Stimulated activated CD8-positive, alpha-beta memory T cell treated with anti-CD3 and anti-CD28 coated beads, Interleukin-12 subunit alpha, Interleukin-12 subunit beta, amount 100 ng/mL, for 24 hours (primary cell): ENCODE measurements around the gene DMPK.

Experiments used
- DNase-seq: peaks from one replicate; pipeline ENCODE4 v3.0.0-alpha.2; 2020; ENCODE audit errors: extremely low read depth

Gene DMPK

DNA sequence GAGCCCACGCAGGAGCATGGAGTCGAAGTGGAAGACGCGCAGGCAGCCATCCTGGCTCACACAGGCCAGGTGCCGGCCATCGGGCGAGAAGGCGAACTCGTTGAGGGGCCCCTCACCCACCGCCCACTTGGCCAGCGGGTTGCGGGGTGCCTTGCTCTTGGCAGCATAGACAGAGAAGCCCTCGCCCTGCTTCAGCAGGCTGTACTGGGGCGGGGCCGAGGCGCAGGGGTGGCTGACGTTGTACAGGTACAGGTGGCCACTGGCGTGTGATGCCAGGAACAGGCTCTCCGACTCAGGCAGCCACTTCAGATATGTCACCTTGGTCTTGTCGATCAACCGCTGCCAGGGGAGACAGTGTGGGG is 4.2 kb upstream of the DMPK start:
- no peak for DNase-seq

DNA sequence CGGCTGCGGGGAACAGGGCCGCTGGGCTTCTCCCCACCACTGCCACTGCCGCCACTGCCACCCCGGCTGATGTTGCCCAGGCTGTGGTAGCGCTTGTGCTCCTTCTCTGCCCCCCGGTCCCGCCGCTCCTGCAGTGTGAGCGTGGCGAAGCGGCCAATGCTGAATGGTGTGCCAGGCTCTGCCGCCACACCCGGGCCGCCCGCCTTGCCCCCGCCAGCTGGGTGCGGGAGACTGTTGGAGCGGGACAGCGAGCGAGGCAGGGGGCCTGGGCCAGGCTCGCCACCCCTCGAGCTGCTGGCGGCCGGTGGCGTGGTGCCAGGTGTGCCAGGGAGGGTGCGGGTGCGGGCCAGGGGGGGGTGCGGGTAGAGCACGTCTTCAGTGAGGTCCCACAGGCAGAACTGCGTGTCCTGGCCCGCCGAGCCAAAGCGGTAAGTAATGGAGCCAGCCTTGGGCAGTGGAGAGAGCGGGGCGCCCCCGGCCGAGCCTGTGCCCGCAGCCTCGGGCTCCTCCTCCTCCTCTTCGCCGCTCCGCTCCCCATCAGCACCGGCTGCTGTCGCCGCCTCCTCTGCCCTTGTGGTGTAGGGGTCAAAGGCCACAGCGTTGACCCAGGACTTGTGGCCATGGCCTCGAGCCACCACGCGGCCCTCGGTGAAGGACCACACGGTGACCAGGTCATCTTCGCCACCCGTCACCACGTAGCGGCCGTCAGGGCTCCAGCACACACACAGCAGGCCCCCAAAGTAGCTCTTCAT is 3.7 kb upstream of the DMPK start:
- DNase-seq = no peak

- DNase-seq = no peak
These were observed 2.8 kb upstream of the DMPK start for GRCh38 chr19:45785097-45785496.

DNA sequence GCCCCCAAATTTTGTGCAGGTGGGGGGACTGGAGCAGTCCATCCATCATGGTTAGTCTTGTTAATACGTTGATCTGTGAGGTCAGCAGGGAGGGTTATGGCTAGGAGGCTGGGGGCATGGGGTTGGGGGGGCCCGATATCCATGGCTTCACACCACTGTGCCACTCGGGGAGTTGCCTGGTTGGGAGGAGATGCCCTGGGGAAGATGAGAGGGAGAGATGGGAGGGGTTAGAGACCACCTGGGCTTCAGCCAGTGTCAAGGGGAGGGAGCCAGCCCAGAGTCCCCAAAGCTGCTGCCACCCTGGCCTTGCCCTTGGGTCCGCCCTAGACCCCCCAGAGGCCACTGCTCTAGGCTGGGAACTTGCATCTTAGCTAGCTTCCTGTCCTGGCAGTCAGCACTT is 1.8 kb upstream of the DMPK start:
- DNase-seq = no peak

GRCh38 chr19:45782820-45783785 is 813 bp upstream of the DMPK start:
- DNase-seq = no peak

- DNase-seq = no peak
These were observed 802 bp downstream of the DMPK start for GRCh38 chr19:45781214-45782161.

DNA sequence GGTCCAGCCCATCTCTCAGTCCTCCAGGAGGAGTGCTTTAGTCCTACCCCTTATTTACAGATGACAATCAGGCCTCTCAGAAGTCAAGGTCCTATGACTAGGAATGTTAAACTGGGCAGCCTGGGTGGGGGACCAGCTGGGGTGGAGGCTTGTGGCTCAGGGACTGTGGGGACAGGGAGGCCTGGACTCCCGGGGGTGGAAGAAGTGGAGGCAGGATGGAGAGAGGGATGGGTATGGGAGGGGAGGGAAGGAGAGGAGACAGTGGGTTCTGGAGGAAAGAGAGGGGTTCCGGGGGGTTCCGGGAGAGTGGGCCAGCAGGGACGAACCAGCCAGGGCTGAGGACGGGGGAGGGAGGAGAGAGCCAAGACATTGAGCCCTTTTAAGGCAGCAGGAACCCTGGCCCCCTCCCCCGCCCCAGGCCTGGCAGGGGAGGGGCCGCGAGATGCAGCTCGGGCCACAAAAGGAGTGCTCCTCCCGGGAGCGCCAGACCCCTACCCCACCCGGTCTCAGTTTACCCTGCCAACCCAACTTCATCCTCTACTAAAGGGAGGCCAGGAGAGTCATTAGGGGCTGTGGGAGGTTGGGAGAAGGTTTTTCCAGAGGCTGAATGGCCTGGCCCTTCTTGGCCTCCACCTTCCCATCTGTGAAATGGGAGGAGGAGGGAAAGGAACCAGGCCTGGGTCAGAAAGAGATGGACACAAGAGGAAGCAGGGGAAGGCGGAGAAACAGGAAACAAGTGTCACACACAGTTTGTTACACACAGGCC is 1.7 kb downstream of the DMPK start:
- no peak for DNase-seq

DNA sequence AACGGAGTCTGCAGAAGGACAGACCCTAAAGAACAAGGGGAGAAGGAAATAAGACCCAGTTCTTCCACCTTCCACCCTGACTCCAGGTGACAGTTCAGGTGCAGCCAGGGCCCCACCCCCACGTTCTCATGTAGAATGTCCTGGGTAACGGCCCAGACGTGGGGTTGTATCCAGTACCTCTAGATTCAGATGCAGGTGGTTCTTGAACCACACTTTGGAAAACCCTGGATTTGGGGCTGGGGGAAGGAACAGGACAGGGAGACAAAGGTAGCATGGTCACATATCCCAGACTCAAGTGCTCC is 2.2 kb downstream of the DMPK start:
- DNase-seq = no peak

- DNase-seq = peak; percentile 74
These were observed 2.8 kb downstream of the DMPK start for GRCh38 chr19:45779231-45780145.

GRCh38 chr19:45778010-45778661 is 4.2 kb downstream of the DMPK start:
- DNase-seq = no peak

DNA sequence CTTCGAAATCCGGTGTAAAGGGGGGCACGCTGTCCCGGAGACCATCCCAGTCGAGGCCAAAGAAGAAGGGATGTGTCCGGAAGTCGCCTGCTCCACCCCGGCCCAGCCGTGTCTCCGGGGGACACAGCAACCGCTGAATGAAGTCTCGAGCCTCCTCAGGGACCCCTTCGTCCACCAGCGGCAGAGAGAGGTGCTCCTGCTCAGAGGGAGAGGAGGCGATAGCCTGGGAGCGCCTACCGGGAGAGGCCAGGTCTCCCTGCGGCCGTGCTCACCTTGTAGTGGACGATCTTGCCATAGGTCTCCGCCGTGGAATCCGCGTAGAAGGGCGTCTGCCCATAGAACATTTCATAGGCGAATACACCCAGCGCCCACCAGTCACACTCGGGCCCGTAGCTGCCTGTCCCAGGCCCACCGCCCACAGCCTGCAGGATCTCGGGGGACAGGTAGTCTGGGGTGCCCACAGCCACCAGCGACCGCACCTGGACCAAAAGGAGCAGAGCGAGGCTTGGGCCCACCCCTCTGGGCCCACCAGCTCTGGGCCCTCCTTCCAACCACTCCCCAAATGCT is 4.8 kb downstream of the DMPK start:
- no peak for DNase-seq

GRCh38 chr19:45774765-45775164 is 7.5 kb downstream of the DMPK start:
- DNase-seq = no peak

GRCh38 chr19:45773384-45773783 is 8.9 kb downstream of the DMPK start:
- DNase-seq = no peak

GRCh38 chr19:45772912-45773311 is 9.4 kb downstream of the DMPK start:
- DNase-seq = no peak

DNA sequence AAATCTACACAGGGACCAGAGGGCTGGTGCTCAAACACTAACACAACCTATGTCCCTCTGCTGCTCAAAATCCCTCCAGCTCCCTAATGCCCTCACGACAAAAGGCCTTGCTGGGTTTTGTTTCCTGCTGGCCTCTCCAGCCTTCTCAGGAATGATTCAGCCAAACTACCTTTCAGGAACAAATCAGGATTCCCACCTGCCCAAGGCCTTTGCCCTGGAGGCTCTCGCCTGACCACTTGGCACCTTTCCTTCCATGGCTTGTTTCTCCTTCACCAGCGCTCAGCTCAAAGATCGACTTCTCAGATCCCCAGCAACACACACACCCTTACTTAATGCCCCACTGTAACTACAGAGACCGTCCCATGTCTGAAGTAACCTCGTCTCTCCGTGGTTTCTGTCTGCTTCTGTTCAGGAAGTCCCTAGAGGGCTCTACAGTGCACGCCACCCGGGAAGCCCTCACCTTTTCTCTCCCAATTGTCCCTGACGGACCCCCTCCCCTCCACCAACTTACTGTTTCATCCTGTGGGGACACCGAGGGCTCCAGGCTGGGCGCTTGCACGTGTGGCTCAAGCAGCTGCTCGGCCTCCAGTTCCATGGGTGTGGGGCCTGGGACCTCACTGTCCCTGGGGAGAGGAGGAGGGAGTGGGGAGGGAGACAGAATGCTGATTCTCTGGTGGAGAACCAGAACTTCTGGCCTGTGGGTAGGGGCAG is 10.0 kb downstream of the DMPK start:
- no peak for DNase-seq

- DNase-seq = no peak
These were observed 10.9 kb downstream of the DMPK start for GRCh38 chr19:45771311-45771933.

DNA sequence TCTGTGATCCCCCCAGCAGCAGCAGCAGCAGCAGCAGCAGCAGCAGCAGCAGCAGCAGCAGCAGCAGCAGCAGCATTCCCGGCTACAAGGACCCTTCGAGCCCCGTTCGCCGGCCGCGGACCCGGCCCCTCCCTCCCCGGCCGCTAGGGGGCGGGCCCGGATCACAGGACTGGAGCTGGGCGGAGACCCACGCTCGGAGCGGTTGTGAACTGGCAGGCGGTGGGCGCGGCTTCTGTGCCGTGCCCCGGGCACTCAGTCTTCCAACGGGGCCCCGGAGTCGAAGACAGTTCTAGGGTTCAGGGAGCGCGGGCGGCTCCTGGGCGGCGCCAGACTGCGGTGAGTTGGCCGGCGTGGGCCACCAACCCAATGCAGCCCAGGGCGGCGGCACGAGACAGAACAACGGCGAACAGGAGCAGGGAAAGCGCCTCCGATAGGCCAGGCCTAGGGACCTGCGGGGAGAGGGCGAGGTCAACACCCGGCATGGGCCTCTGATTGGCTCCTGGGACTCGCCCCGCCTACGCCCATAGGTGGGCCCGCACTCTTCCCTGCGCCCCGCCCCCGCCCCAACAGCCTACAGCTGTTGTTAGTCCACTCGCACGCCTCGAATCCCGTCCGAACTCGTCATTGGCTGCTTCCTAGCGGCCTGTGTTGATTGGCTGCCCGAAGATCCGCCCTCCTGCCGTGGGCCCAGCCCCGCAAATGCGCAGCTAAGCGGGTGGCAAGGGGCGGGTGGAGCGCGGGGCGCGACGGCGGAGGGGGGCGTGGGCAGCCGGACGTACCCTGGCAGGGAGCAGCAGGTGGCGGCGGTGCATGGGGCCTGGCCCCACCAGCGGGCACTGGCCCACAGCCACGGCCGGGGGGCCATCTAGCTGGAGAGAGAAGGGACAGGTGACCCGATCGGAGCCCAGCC is 11.8 kb downstream of the DMPK start:
- DNase-seq = peak; percentile 72
